GM19099 (cell line): ENCODE measurements around the gene ZNF615.

Source experiments
- POLR2A ChIP-seq: IDR thresholded peaks from 3 replicates; pipeline ENCODE4 v1.6.1; 2011; ENCODE audit warnings: low read depth; ENCODE audit not compliant: insufficient read length; ENCODE audit errors: extremely low read depth

ZNF615 gene

GRCh38 chr19:52007806-52008557 is at the start of gene ZNF615:
TSS of gene ZNF615 (minus strand) at chr19:52008211. CDS start at chr19:52003711, 4,500 bp downstream.
- TF ChIP-seq POLR2A, result peak; percentile 66

- peak; percentile 46 for TF ChIP-seq POLR2A
Observed at GRCh38 chr19:52048555-52049501, 40.8 kb upstream of the ZNF615 start, which contains the start of gene ZNF432. TSS of gene ZNF432 (minus strand) at chr19:52048838. CDS start at chr19:52046868, 1,970 bp downstream.

- no peak for TF ChIP-seq POLR2A
Observed at GRCh38 chr19:52039169-52039568, 31.2 kb upstream of the ZNF615 start.

- no peak for TF ChIP-seq POLR2A
Observed at GRCh38 chr19:52034051-52034728, 26.2 kb upstream of the ZNF615 start.

- TF ChIP-seq POLR2A, result no peak
Observed at GRCh38 chr19:52028780-52029123, 20.7 kb upstream of the ZNF615 start.

GRCh38 chr19:52028027-52028779 is 20.2 kb upstream of the ZNF615 start, which contains the start of gene ZNF614:
TSS of gene ZNF614 (minus strand) at chr19:52028379. CDS start at chr19:52025745, 2,634 bp downstream.
- peak; percentile 93 for TF ChIP-seq POLR2A

- no peak for TF ChIP-seq POLR2A
Observed at GRCh38 chr19:52022193-52022592, 14.2 kb upstream of the ZNF615 start.

GRCh38 chr19:52020506-52020905 is 12.5 kb upstream of the ZNF615 start:
- TF ChIP-seq POLR2A, result no peak

- TF ChIP-seq POLR2A, result no peak
Observed at GRCh38 chr19:52010674-52011073, 2.7 kb upstream of the ZNF615 start.

- TF ChIP-seq POLR2A, result no peak
Observed at GRCh38 chr19:52007451-52007805, 583 bp downstream of the ZNF615 start.

- TF ChIP-seq POLR2A, result no peak
Observed at GRCh38 chr19:51994048-51994644, 13.9 kb downstream of the ZNF615 start.

- no peak for TF ChIP-seq POLR2A
Observed at GRCh38 chr19:51993422-51993821, 14.6 kb downstream of the ZNF615 start.

GRCh38 chr19:51986309-51987291 is 21.4 kb downstream of the ZNF615 start, which contains the start of gene ZNF350:
TSS of gene ZNF350 (minus strand) at chr19:51986840. CDS start at chr19:51974360, 12,480 bp downstream.
- TF ChIP-seq POLR2A, result peak; percentile 64
